ENCODE data around the gene SPOPL. TPM values are rescaled to one million over a fixed set of nuclear protein-coding genes. Genes with fewer than 3 reads are reported as not detected.

SPOPL gene
- total RNA-seq, 1 experiment from 2014 or later, result 30.3 TPM

- H3K4me2 ChIP-seq (ENCODE audit: low read depth, low read length, poor library complexity, severe bottlenecking), result peak overlapping the region; percentile 81
- no peaks in the 10 kb centered on the region for H3K27me3 ChIP-seq (ENCODE audit: low read length)
- H3K4me3 ChIP-seq (ENCODE audit: low read length), result peak overlapping the region; percentile 79
- peaks cover 48% of the 10 kb centered on the region for H3K4me1 ChIP-seq (ENCODE audit: low read length)
- H2AFZ ChIP-seq (ENCODE audit: low read length), result no peak overlapping the region
- no peaks in the 10 kb centered on the region for H3K9me3 ChIP-seq (ENCODE audit: low read length)
- H4K20me1 ChIP-seq (ENCODE audit: insufficient read depth, low read depth, low read length), result no peaks in the 10 kb centered on the region
- H3K9ac ChIP-seq (ENCODE audit: low read length), result peak overlapping the region; percentile 84
- no peaks in the 10 kb centered on the region for H3K9me2 ChIP-seq (replicated peaks; ENCODE audit: insufficient read depth, low read length)
- peaks cover 18% of the 10 kb centered on the region for H3K36me3 ChIP-seq (ENCODE audit: insufficient read depth, low read length)
- peak; percentile 88 for DNase-seq
- peak overlapping the region; percentile 98 for H3K27ac ChIP-seq (ENCODE audit: low read length)
- peaks cover 85% of the 10 kb centered on the region for H3K79me2 ChIP-seq (ENCODE audit: low read length)
Measured at GRCh38 chr2:138504546-138505235, 3.1 kb downstream of the SPOPL start.

DNA sequence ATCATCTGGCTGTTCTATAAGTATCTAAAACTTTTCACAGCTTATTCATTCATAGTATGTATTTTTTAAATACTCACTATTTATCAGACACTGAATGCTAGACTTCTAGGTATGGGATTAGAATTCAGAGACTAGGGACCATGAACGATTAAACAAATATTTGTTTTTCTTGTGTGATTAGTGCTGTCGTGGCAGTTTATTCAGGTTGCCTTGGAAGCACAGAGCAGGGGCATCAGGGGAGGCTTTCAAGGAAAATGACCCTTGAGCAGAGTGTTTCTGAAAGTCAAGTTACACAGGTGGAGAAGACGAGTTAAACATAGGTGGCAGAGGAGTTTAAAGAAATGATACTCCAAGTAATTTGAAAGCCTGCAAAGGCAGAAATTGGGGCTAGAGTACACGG lies 5.7 kb downstream of the SPOPL start:
- DNase-seq, result no peak
- no peak overlapping the region for H3K9ac ChIP-seq (ENCODE audit: low read length)
- no peaks in the 10 kb centered on the region for H3K9me3 ChIP-seq (ENCODE audit: low read length)
- H3K4me1 ChIP-seq (ENCODE audit: low read length), result peaks cover 36% of the 10 kb centered on the region
- H3K9me2 ChIP-seq (replicated peaks; ENCODE audit: insufficient read depth, low read length), result no peaks in the 10 kb centered on the region
- no peak overlapping the region for H3K27ac ChIP-seq (ENCODE audit: low read length)
- H4K20me1 ChIP-seq (ENCODE audit: insufficient read depth, low read depth, low read length), result no peaks in the 10 kb centered on the region
- no peak overlapping the region for H3K4me2 ChIP-seq (ENCODE audit: low read depth, low read length, poor library complexity, severe bottlenecking)
- H3K4me3 ChIP-seq (ENCODE audit: low read length), result no peak overlapping the region
- peaks cover 25% of the 10 kb centered on the region for H3K36me3 ChIP-seq (ENCODE audit: insufficient read depth, low read length)
- no peak overlapping the region for H2AFZ ChIP-seq (ENCODE audit: low read length)
- H3K27me3 ChIP-seq (ENCODE audit: low read length), result no peaks in the 10 kb centered on the region
- peaks cover 95% of the 10 kb centered on the region for H3K79me2 ChIP-seq (ENCODE audit: low read length)

- Histone ChIP-seq H3K27ac (ENCODE audit: low read length) (no peak overlapping the region), H3K79me2 (ENCODE audit: low read length) (peaks cover 100% of the 10 kb centered on the region), H3K4me1 (ENCODE audit: low read length) (peaks cover 15% of the 10 kb centered on the region), H2AFZ (ENCODE audit: low read length) (no peak overlapping the region), H3K36me3 (ENCODE audit: insufficient read depth, low read length) (peaks cover 25% of the 10 kb centered on the region), H4K20me1 (ENCODE audit: insufficient read depth, low read depth, low read length) (peaks cover 4% of the 10 kb centered on the region; the same call in 1 of the 2 replicates), H3K9me2 (replicated peaks; ENCODE audit: insufficient read depth, low read length) (no peaks in the 10 kb centered on the region), H3K27me3 (ENCODE audit: low read length) (no peaks in the 10 kb centered on the region), H3K9me3 (ENCODE audit: low read length) (no peaks in the 10 kb centered on the region), H3K9ac (ENCODE audit: low read length) (no peak overlapping the region), H3K4me3 (ENCODE audit: low read length) (no peak overlapping the region), H3K4me2 (ENCODE audit: low read depth, low read length, poor library complexity, severe bottlenecking) (no peak overlapping the region)
- no peak for DNase-seq
Measured at GRCh38 chr2:138510319-138510718, 8.7 kb downstream of the SPOPL start.

DNA sequence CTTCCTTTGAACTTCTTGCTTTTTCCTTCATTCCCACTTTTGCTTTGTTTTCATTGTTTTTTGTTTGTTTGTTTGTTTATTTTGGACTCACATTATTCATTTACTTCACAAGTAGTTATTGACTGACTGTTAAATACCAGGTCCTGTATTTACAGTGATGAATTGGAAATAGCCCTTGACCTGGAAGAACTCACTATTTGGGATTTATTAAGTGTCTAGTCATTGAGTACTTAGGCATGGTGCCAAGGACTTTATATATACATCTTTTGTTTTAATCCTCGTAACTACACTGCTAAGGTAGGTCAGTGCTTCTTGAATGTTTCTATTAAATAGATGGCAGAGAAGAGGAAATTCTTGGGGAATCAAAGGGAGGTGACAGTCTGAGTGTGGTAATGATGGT lies 11.1 kb downstream of the SPOPL start:
- Histone ChIP-seq H3K79me2 (ENCODE audit: low read length) (peaks cover 100% of the 10 kb centered on the region), H3K9me2 (replicated peaks; ENCODE audit: insufficient read depth, low read length) (no peaks in the 10 kb centered on the region), H3K4me2 (ENCODE audit: low read depth, low read length, poor library complexity, severe bottlenecking) (no peak overlapping the region), H3K4me1 (ENCODE audit: low read length) (0 out of 2 replicates have a peak, but pooled peaks cover 6% of the 10 kb centered on the region), H4K20me1 (ENCODE audit: insufficient read depth, low read depth, low read length) (peaks cover 4% of the 10 kb centered on the region; the same call in 1 of the 2 replicates), H3K9ac (ENCODE audit: low read length) (no peak overlapping the region), H3K27ac (ENCODE audit: low read length) (no peak overlapping the region), H3K4me3 (ENCODE audit: low read length) (no peak overlapping the region), H3K9me3 (ENCODE audit: low read length) (no peaks in the 10 kb centered on the region), H3K36me3 (ENCODE audit: insufficient read depth, low read length) (peaks cover 16% of the 10 kb centered on the region), H2AFZ (ENCODE audit: low read length) (no peak overlapping the region), H3K27me3 (ENCODE audit: low read length) (no peaks in the 10 kb centered on the region)
- no peak for DNase-seq

GRCh38 chr2:138514173-138514572 lies 12.6 kb downstream of the SPOPL start:
- H3K27ac ChIP-seq (ENCODE audit: low read length), result no peak overlapping the region
- H4K20me1 ChIP-seq (ENCODE audit: insufficient read depth, low read depth, low read length), result peaks cover 4% of the 10 kb centered on the region; the same call in 1 of the 2 replicates
- H3K4me3 ChIP-seq (ENCODE audit: low read length), result no peak overlapping the region
- H2AFZ ChIP-seq (ENCODE audit: low read length), result no peak overlapping the region
- no peak for DNase-seq
- no peak overlapping the region for H3K4me2 ChIP-seq (ENCODE audit: low read depth, low read length, poor library complexity, severe bottlenecking)
- H3K9ac ChIP-seq (ENCODE audit: low read length), result no peak overlapping the region
- peaks cover 11% of the 10 kb centered on the region; the same call in 1 of the 2 replicates for H3K36me3 ChIP-seq (ENCODE audit: insufficient read depth, low read length)
- H3K9me2 ChIP-seq (replicated peaks; ENCODE audit: insufficient read depth, low read length), result no peaks in the 10 kb centered on the region
- H3K27me3 ChIP-seq (ENCODE audit: low read length), result no peaks in the 10 kb centered on the region
- no peaks in the 10 kb centered on the region for H3K9me3 ChIP-seq (ENCODE audit: low read length)
- peaks cover 100% of the 10 kb centered on the region for H3K79me2 ChIP-seq (ENCODE audit: low read length)
- peaks cover 16% of the 10 kb centered on the region for H3K4me1 ChIP-seq (ENCODE audit: low read length)

DNA sequence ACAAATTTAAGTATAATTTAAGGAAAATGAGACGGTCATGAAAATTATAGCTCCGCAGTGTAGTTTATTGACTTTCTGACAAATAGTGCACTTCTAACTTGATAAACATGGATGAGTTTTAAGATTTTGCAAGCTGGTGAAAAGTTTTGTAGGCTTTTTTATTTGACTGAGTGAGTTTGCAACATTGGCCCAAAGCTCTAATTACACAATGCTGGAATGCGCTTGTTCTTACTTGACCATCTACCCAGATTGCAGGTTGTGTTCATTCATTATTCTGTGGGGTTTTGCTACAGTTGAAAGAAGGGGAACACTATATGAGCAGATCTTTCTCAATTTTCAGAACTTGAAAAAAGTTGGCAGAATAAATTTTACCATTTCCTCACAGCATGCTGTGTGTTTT lies 13.5 kb downstream of the SPOPL start:
- no peak for DNase-seq
- Histone ChIP-seq H3K9me3 (ENCODE audit: low read length) (no peaks in the 10 kb centered on the region), H3K4me2 (ENCODE audit: low read depth, low read length, poor library complexity, severe bottlenecking) (no peak overlapping the region), H3K4me1 (ENCODE audit: low read length) (peaks cover 23% of the 10 kb centered on the region), H3K27ac (ENCODE audit: low read length) (no peak overlapping the region), H3K4me3 (ENCODE audit: low read length) (no peak overlapping the region), H2AFZ (ENCODE audit: low read length) (no peak overlapping the region), H3K9me2 (replicated peaks; ENCODE audit: insufficient read depth, low read length) (no peaks in the 10 kb centered on the region), H3K27me3 (ENCODE audit: low read length) (no peaks in the 10 kb centered on the region), H4K20me1 (ENCODE audit: insufficient read depth, low read depth, low read length) (peaks cover 4% of the 10 kb centered on the region; the same call in 1 of the 2 replicates), H3K36me3 (ENCODE audit: insufficient read depth, low read length) (0 out of 2 replicates have a peak, but pooled peaks cover 2% of the 10 kb centered on the region), H3K79me2 (ENCODE audit: low read length) (peaks cover 100% of the 10 kb centered on the region), H3K9ac (ENCODE audit: low read length) (no peak overlapping the region)

DNA sequence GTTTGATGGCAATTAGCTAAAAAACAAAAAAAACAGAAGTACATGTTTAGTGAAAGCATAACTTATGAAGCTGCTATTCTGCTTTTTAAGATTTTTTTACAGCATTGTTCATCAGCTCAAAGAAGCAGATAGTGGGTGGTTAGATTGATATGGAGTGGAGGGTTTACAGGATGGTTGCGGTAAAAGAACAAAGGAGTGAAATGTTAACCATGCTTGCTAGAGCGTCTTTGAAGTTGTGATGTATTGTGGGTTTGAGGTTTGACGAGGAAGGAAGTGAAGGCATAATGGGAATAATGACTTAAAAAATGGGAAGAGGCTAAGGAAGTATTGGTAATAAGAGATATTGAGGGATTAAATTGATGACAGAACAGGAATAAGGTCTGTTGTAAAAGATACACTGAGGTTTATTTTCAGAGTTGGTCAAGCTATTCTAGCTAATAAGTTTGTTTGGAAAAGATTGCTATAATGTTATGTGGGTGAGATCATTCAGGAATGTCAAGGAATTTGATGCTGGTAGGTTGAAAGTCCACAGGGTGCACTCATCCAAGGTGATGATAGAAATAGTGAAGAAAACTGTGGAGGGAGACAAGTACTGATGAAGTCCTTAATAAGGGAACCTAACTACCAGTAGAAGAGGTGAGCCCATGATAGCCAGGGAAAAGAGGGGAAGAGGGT lies 14.6 kb downstream of the SPOPL start:
- H3K9me3 ChIP-seq (ENCODE audit: low read length), result no peaks in the 10 kb centered on the region
- peaks cover 4% of the 10 kb centered on the region; the same call in 1 of the 2 replicates for H4K20me1 ChIP-seq (ENCODE audit: insufficient read depth, low read depth, low read length)
- no peak overlapping the region for H2AFZ ChIP-seq (ENCODE audit: low read length)
- no peak for DNase-seq
- peaks cover 34% of the 10 kb centered on the region for H3K4me1 ChIP-seq (ENCODE audit: low read length)
- peaks cover 100% of the 10 kb centered on the region for H3K79me2 ChIP-seq (ENCODE audit: low read length)
- H3K9ac ChIP-seq (ENCODE audit: low read length), result no peak overlapping the region
- no peaks in the 10 kb centered on the region for H3K36me3 ChIP-seq (ENCODE audit: insufficient read depth, low read length)
- H3K4me3 ChIP-seq (ENCODE audit: low read length), result no peak overlapping the region
- H3K27ac ChIP-seq (ENCODE audit: low read length), result no peak overlapping the region
- no peaks in the 10 kb centered on the region for H3K27me3 ChIP-seq (ENCODE audit: low read length)
- no peaks in the 10 kb centered on the region for H3K9me2 ChIP-seq (replicated peaks; ENCODE audit: insufficient read depth, low read length)
- no peak overlapping the region for H3K4me2 ChIP-seq (ENCODE audit: low read depth, low read length, poor library complexity, severe bottlenecking)

DNA sequence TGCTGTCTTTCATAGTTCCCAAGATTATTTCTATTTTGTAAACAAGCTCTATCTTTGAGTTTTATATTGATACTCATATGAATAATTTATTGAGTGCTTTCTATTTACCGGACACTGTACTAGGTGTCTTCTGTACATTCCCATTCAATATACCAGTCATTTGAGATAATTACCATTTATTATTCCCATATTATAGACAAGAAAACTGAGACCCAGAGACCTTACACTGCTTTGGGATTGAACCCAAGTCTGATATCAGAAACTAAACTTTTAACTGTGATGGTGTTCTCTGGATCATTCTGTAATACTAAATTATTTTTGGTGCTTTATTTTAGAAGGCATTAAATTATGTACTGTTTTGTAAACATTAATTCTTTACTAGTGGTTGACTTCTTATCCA lies 17.3 kb downstream of the SPOPL start:
- 0 out of 2 replicates have a peak, but pooled peaks cover 5% of the 10 kb centered on the region for H3K36me3 ChIP-seq (ENCODE audit: insufficient read depth, low read length)
- peaks cover 51% of the 10 kb centered on the region for H3K4me1 ChIP-seq (ENCODE audit: low read length)
- H3K79me2 ChIP-seq (ENCODE audit: low read length), result peaks cover 100% of the 10 kb centered on the region
- H3K4me2 ChIP-seq (ENCODE audit: low read depth, low read length, poor library complexity, severe bottlenecking), result no peak overlapping the region
- H4K20me1 ChIP-seq (ENCODE audit: insufficient read depth, low read depth, low read length), result no peaks in the 10 kb centered on the region
- no peaks in the 10 kb centered on the region for H3K27me3 ChIP-seq (ENCODE audit: low read length)
- no peak overlapping the region for H2AFZ ChIP-seq (ENCODE audit: low read length)
- H3K9ac ChIP-seq (ENCODE audit: low read length), result no peak overlapping the region
- no peak overlapping the region for H3K4me3 ChIP-seq (ENCODE audit: low read length)
- no peaks in the 10 kb centered on the region for H3K9me3 ChIP-seq (ENCODE audit: low read length)
- no peak overlapping the region for H3K27ac ChIP-seq (ENCODE audit: low read length)
- DNase-seq, result no peak
- H3K9me2 ChIP-seq (replicated peaks; ENCODE audit: insufficient read depth, low read length), result no peaks in the 10 kb centered on the region
